HepG2 (cell line): ENCODE measurements around the gene MYL2. TPM values are rescaled to one million over a fixed set of nuclear protein-coding genes. Genes with fewer than 3 reads are reported as not detected.

ENCODE experiments used
- ETV6 ChIP-seq: sonication (generic); formaldehyde crosslinking; conservative IDR thresholded peaks from 2 replicates; pipeline ENCODE4 v1.4.0; 2020; ENCODE audit warnings: missing genetic modification reagents
- GTF3A ChIP-seq: sonication (generic); formaldehyde crosslinking; conservative IDR thresholded peaks from 2 replicates; pipeline ENCODE4 v1.4.0; 2020; ENCODE audit warnings: mild to moderate bottlenecking, missing genetic modification reagents
- NAIF1 ChIP-seq: sonication (generic); formaldehyde crosslinking; IDR thresholded peaks from 2 replicates; pipeline ENCODE4 v1.5.0; 2020; ENCODE audit warnings: mild to moderate bottlenecking, missing genetic modification reagents, borderline replicate concordance
- NCOA2 ChIP-seq: sonication (generic); formaldehyde crosslinking; IDR thresholded peaks from 2 replicates; pipeline ENCODE4 v1.8.0; 2022; ENCODE audit warnings: inconsistent platforms
- ZBTB40 ChIP-seq, 2 experiments: fragments of 450-650 bp in 1 of 2; sonication (generic) in 1 of 2; formaldehyde crosslinking in 1 of 2; IDR thresholded peaks; 2 replicates each; pipeline versions ENCODE4 v1.6.1 to v1.8.0; 2016 to 2022; ENCODE audit warnings: antibody characterized with exemption in 1 of 2, mild to moderate bottlenecking in 1 of 2, missing genetic modification reagents in 1 of 2
- ZNF232 ChIP-seq: sonication (generic); formaldehyde crosslinking; IDR thresholded peaks from 2 replicates; pipeline ENCODE4 v1.4.0; 2020; ENCODE audit warnings: missing genetic modification reagents, borderline replicate concordance
- ZNF75D ChIP-seq: sonication (generic); formaldehyde crosslinking; IDR thresholded peaks from 2 replicates; pipeline ENCODE4 v1.8.1; 2023; ENCODE audit warnings: missing genetic modification reagents, mild to moderate bottlenecking, borderline replicate concordance
- ZSCAN29 ChIP-seq: sonication (generic); formaldehyde crosslinking; conservative IDR thresholded peaks from 2 replicates; pipeline ENCODE4 v1.4.0; 2020; ENCODE audit warnings: mild to moderate bottlenecking, missing genetic modification reagents
- polyA plus RNA-seq, 8 experiments: library from polyadenylated mRNA; depleted of rRNA in 3 of 8; stranded (reverse) in 7 of 8; unstranded in 1 of 8; fragments of >200 nt; fragmentation: Illumina TruSeq in 4 of 8; extraction: Trizol in 4 of 8; gene quantifications; 2 replicates each; pipeline versions ENCODE4 v1.2.1 to v1.2.3, GENCODE V29; 2011 to 2016; ENCODE audit warnings: low read depth in 4 of 8, missing spikeins in 1 of 8, mixed read lengths in 1 of 8; ENCODE audit not compliant: insufficient read depth in 1 of 8
- total RNA-seq, 5 experiments: library from RNA; depleted of rRNA; stranded (reverse); fragments of >200 nt; fragmentation: Illumina TruSeq; extraction: Trizol; gene quantifications; 2 replicates each; pipeline ENCODE4 v1.2.3, GENCODE V29; 2016; ENCODE audit warnings: low read depth in 1 of 5

Gene MYL2
- total and polyA plus RNA-seq, 2 of the 13 experiments (the other 11 are each of a cell fraction or from before 2014, with no cell fraction given), result not detected

- no peak for TF ChIP-seq ZBTB40 (IDR thresholded peaks at IDR 0.05)
- TF ChIP-seq ZBTB40 (CRISPR knock-in tag; IDR thresholded peaks at IDR 0.05), result no peak
- no peak for TF ChIP-seq NAIF1 (CRISPR knock-in tag)
- no peak for TF ChIP-seq GTF3A (CRISPR knock-in tag)
- TF ChIP-seq ZNF75D (CRISPR knock-in tag), result no peak
- no peak for TF ChIP-seq ZNF232 (CRISPR knock-in tag)
- no peak for TF ChIP-seq ETV6 (CRISPR knock-in tag)
- TF ChIP-seq ZSCAN29 (CRISPR knock-in tag), result no peak
- no peak for TF ChIP-seq NCOA2 (CRISPR knock-in tag)
Observed at GRCh38 chr12:110917961-110918360, 2.4 kb downstream of the MYL2 start (continued).
